Body of pancreas (tissue), 4 donors: ENCODE data around the gene MRPS5.

Experiments used
- POLR2A ChIP-seq, 3 donors: fragments of 450-650 bp; IDR thresholded peaks; one replicate each; pipeline ENCODE4 v1.6.1; 2016; ENCODE audit warnings: antibody characterized with exemption in 3 of 3, mild to moderate bottlenecking in 2 of 3
- TF ChIP-seq, protein P1 (sequence below), 7 experiments: fragments of 450-650 bp in 4 of 7; fragments of 200-600 bp in 3 of 7; sonication (generic) in 3 of 7; IDR thresholded peaks; one replicate each; pipeline ENCODE4 v1.5.1; 2016 to 2019; ENCODE audit warnings: antibody characterized with exemption in 7 of 7

DNA sequence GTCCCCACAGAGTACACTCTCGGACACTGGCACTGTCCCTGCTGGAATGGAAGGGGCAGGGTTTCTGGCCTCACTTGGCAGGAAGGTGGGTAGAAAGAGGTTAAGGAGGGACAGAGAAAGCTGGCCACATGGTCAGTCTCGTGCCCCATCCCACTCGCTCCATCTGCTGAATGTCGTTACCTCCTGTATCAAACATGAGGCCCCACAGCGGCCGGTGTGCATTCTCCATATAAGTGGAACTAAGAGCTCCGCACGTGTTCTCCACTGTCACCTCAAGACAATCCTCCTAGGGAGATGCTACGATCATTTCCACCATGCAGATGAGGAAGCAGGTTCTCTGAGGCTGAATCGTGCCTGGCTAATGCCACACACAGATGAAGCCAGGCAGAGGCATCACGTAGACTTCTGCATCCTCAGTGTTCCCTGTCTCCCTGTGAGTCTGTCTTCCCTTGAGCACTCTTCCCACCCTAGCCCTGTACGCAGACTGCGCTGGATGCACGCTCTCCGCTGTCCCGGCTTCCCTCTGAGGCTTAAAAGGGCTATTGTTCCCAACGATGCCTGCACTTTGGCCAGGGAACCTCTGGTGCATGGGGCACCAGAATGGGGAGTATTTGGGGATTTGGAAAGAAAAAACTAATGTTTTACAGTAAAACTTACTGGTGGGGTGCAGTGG lies 61.0 kb downstream of the MRPS5 start:
- TF ChIP-seq, protein P1, sequence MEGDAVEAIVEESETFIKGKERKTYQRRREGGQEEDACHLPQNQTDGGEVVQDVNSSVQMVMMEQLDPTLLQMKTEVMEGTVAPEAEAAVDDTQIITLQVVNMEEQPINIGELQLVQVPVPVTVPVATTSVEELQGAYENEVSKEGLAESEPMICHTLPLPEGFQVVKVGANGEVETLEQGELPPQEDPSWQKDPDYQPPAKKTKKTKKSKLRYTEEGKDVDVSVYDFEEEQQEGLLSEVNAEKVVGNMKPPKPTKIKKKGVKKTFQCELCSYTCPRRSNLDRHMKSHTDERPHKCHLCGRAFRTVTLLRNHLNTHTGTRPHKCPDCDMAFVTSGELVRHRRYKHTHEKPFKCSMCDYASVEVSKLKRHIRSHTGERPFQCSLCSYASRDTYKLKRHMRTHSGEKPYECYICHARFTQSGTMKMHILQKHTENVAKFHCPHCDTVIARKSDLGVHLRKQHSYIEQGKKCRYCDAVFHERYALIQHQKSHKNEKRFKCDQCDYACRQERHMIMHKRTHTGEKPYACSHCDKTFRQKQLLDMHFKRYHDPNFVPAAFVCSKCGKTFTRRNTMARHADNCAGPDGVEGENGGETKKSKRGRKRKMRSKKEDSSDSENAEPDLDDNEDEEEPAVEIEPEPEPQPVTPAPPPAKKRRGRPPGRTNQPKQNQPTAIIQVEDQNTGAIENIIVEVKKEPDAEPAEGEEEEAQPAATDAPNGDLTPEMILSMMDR (IDR thresholded peaks at IDR 0.05) = no peak
- TF ChIP-seq POLR2A (IDR thresholded peaks at IDR 0.05) = no peak
